KG1 (cell line): ENCODE data around the gene WNT3A.

Experiments
- DNase-seq: peaks from one replicate; lab custom pipeline; 2025; lab: John Stamatoyannopoulos, UW

WNT3A gene

GRCh38 chr1:227999056-227999930, 7.5 kb upstream of the WNT3A start:
- peak; percentile 57 for DNase-seq

GRCh38 chr1:228000416-228000815, 6.4 kb upstream of the WNT3A start:
- no peak for DNase-seq

- no peak for DNase-seq
These were observed 5.8 kb upstream of the WNT3A start for GRCh38 chr1:228000836-228001563.

- no peak for DNase-seq
These were observed 4.9 kb upstream of the WNT3A start for GRCh38 chr1:228001738-228002535.

- no peak for DNase-seq
These were observed 4.0 kb upstream of the WNT3A start for GRCh38 chr1:228002792-228003191.

GRCh38 chr1:228003461-228004330, 3.1 kb upstream of the WNT3A start:
- no peak for DNase-seq

- DNase-seq = no peak
These were observed 2.4 kb upstream of the WNT3A start for GRCh38 chr1:228004331-228004855.

- no peak for DNase-seq
These were observed 1.8 kb upstream of the WNT3A start for GRCh38 chr1:228004856-228005462.

- no peak for DNase-seq
These were observed 1.2 kb upstream of the WNT3A start for GRCh38 chr1:228005511-228006033.

- no peak for DNase-seq
These were observed 588 bp upstream of the WNT3A start for GRCh38 chr1:228006034-228006785.

GRCh38 chr1:228007049-228007800, 427 bp downstream of the WNT3A start:
- no peak for DNase-seq

GRCh38 chr1:228007801-228008341, 1.1 kb downstream of the WNT3A start:
- no peak for DNase-seq

- no peak for DNase-seq
These were observed 1.8 kb downstream of the WNT3A start for GRCh38 chr1:228008391-228009115.

- no peak for DNase-seq
These were observed 2.5 kb downstream of the WNT3A start for GRCh38 chr1:228009116-228009827.

- no peak for DNase-seq
These were observed 3.3 kb downstream of the WNT3A start for GRCh38 chr1:228009828-228010775.

GRCh38 chr1:228010921-228011320, 4.1 kb downstream of the WNT3A start:
- DNase-seq = no peak
